HCT116 (cell line): ENCODE data around the gene CPOX. TPM values are rescaled to one million over a fixed set of nuclear protein-coding genes. Genes with fewer than 3 reads are reported as not detected.

ENCODE experiments used
- ATAC-seq: fragments of 200-7000 bp; cut with Tn5 transposase; 2 replicates; pipeline ENCODE4 v1.9.1; 2020; ENCODE audit warnings: mild to moderate bottlenecking, moderate library complexity
- BruUV-seq: library from RNA; stranded (reverse); fragments of 400-500 nt; replicated peaks from 2 replicates; lab custom pipeline; 2021; lab: Mats Ljungman, UMichigan
- CTCF ChIA-PET: fragments of 300-600 bp; sonication (Branson Sonifier 250); formaldehyde crosslinking; loops from one replicate; lab custom pipeline; 2021; ENCODE audit warnings: antibody characterized with exemption; lab: Charles Lee
- POLR2A ChIA-PET: fragments of 300-600, 350-600 bp; sonication (Branson Sonifier 250); formaldehyde crosslinking; loops from one replicate; lab custom pipeline; 2021; ENCODE audit warnings: antibody characterized with exemption; lab: Charles Lee
- RAD21 ChIA-PET, 2 experiments: fragments of 300-600 bp; sonication (Branson Sonifier 250); formaldehyde crosslinking; loops; one replicate each; lab custom pipeline; 2023; ENCODE audit warnings: low total read pairs in 2 of 2; ENCODE audit not compliant: uncharacterized antibody in 2 of 2, unreplicated experiment in 2 of 2, low non-redundant PET in 1 of 2; lab: Charles Lee
- DNase-seq: peaks from one replicate; pipeline ENCODE4 v3.0.0-alpha.2; 2010; ENCODE audit warnings: low read depth, low spot score
- H2AFZ ChIP-seq: fragments of 200-600 bp; shearing (Covaris generic), sonication (generic); 2 replicates; pipeline ENCODE4 v1.6.1; 2017; ENCODE audit warnings: low read depth, mixed run types, mixed read lengths, antibody characterized with exemption, low read length; ENCODE audit not compliant: poor library complexity, severe bottlenecking
- H3K27ac ChIP-seq: 2 replicates; pipeline ENCODE4 v1.5.1; 2012; ENCODE audit warnings: low read depth, low read length
- H3K27me3 ChIP-seq: fragments of 200-600 bp; sonication (generic); 2 replicates; pipeline ENCODE4 v1.6.1; 2016; ENCODE audit warnings: mixed run types, low read length, mixed read lengths; ENCODE audit not compliant: insufficient read depth
- H3K36me3 ChIP-seq, 2 experiments: fragments of 200-500 bp in 1 of 2; fragments of 200-600 bp in 1 of 2; sonication (Bioruptor generic) in 1 of 2; sonication (generic) in 1 of 2; 2 replicates each; pipeline versions ENCODE4 v1.5.1 to v1.6.1; 2014 to 2016; ENCODE audit warnings: low read length in 2 of 2, inconsistent platforms in 1 of 2, mixed read lengths in 1 of 2, mixed run types in 1 of 2; ENCODE audit not compliant: insufficient read depth in 2 of 2, control insufficient read depth in 1 of 2
- H3K4me1 ChIP-seq, 2 experiments: fragments of 200-600 bp in 1 of 2; sonication (generic) in 1 of 2; 2 replicates each; pipeline versions ENCODE4 v1.5.1 to v1.6.1; 2012 to 2017; ENCODE audit warnings: low read length in 2 of 2, inconsistent platforms in 1 of 2, mild to moderate bottlenecking in 1 of 2, mixed read lengths in 1 of 2, mixed run types in 1 of 2, moderate library complexity in 1 of 2; ENCODE audit not compliant: insufficient read depth in 2 of 2, control insufficient read depth in 1 of 2
- H3K4me2 ChIP-seq: fragments of 200-600 bp; sonication (generic); 2 replicates; pipeline ENCODE4 v1.6.1; 2017; ENCODE audit warnings: mixed run types, low read length, mixed read lengths
- H3K4me3 ChIP-seq, 2 experiments: fragments of 200-600 bp in 1 of 2; sonication (generic) in 1 of 2; replicated peaks in 1 of 2; 2 replicates each; pipeline ENCODE4 v1.5.1; 2011 to 2016; ENCODE audit warnings: low read length in 2 of 2, control low read depth in 1 of 2, low read depth in 1 of 2, mild to moderate bottlenecking in 1 of 2, mixed read lengths in 1 of 2, mixed run types in 1 of 2
- H3K79me2 ChIP-seq: fragments of 200-600 bp; sonication (generic); 2 replicates; pipeline ENCODE4 v1.6.1; 2017; ENCODE audit warnings: mild to moderate bottlenecking, mixed run types, low read length, moderate library complexity, mixed read lengths; ENCODE audit not compliant: insufficient read depth
- H3K9ac ChIP-seq: fragments of 200-600 bp; sonication (generic); 2 replicates; pipeline ENCODE4 v1.6.1; 2016; ENCODE audit warnings: low read length, mixed read lengths
- H3K9me2 ChIP-seq: fragments of 200-600 bp; sonication (generic), shearing (Covaris generic); 2 replicates; pipeline ENCODE4 v1.6.1; 2017; ENCODE audit warnings: mixed run types, mild to moderate bottlenecking, moderate library complexity; ENCODE audit not compliant: insufficient read depth
- H3K9me3 ChIP-seq, 2 experiments: fragments of 200-500 bp in 1 of 2; fragments of 200-600 bp in 1 of 2; sonication (Bioruptor generic) in 1 of 2; sonication (generic) in 1 of 2; 2 replicates each; pipeline ENCODE4 v1.6.1; 2014 to 2017; ENCODE audit warnings: low read length in 2 of 2, mixed read lengths in 2 of 2, inconsistent platforms in 1 of 2, low read depth in 1 of 2, mild to moderate bottlenecking in 1 of 2, mixed run types in 1 of 2, moderate library complexity in 1 of 2; ENCODE audit not compliant: control insufficient read depth in 1 of 2, insufficient read depth in 1 of 2
- H4K20me1 ChIP-seq: fragments of 200-600 bp; sonication (generic), shearing (Covaris generic); 2 replicates; pipeline ENCODE4 v1.6.1; 2017; ENCODE audit warnings: mixed run types, mild to moderate bottlenecking, moderate library complexity; ENCODE audit not compliant: insufficient read depth
- ATF3 ChIP-seq: IDR thresholded peaks from 2 replicates; pipeline ENCODE4 v1.6.1; 2012
- CBX3 ChIP-seq: IDR thresholded peaks from 2 replicates; pipeline ENCODE4 v1.6.1; 2012; ENCODE audit warnings: low read depth
- CEBPB ChIP-seq: IDR thresholded peaks from 2 replicates; pipeline ENCODE4 v1.6.1; 2012; ENCODE audit warnings: low read depth
- CTCF ChIP-seq, 3 experiments: fragments of 200-600 bp in 1 of 3; sonication (generic) in 1 of 3; IDR thresholded peaks in 2 of 3; conservative IDR thresholded peaks in 1 of 3; 2 replicates each; pipeline ENCODE4 v1.5.1; 2012 to 2017; ENCODE audit warnings: low read depth in 2 of 3, low read length in 2 of 3, antibody characterized with exemption in 1 of 3, borderline replicate concordance in 1 of 3, control low read depth in 1 of 3, mild to moderate bottlenecking in 1 of 3, mixed read lengths in 1 of 3, mixed run types in 1 of 3, moderate library complexity in 1 of 3; ENCODE audit not compliant: insufficient read depth in 1 of 3
- ELF1 ChIP-seq: IDR thresholded peaks from 2 replicates; pipeline ENCODE4 v1.6.1; 2012; ENCODE audit warnings: low read depth, borderline replicate concordance
- EZH2 ChIP-seq: fragments of 200-600 bp; sonication (generic); IDR thresholded peaks from 2 replicates; pipeline ENCODE4 v1.6.1; 2017; ENCODE audit warnings: antibody characterized with exemption, mixed run types
- EZH2phosphoT487 ChIP-seq: fragments of 200-600 bp; IDR thresholded peaks from 2 replicates; pipeline ENCODE4 v1.6.1; 2018; ENCODE audit warnings: antibody characterized with exemption, borderline replicate concordance
- FOSL1 ChIP-seq: IDR thresholded peaks from 2 replicates; pipeline ENCODE4 v1.6.1; 2012; ENCODE audit warnings: low read depth
- JUND ChIP-seq: IDR thresholded peaks from 2 replicates; pipeline ENCODE4 v1.6.1; 2012
- POLR2AphosphoS5 ChIP-seq: IDR thresholded peaks from 2 replicates; pipeline ENCODE4 v1.6.1; 2011; ENCODE audit warnings: mild to moderate bottlenecking, low read depth, low read length, moderate library complexity
- RAD21 ChIP-seq: IDR thresholded peaks from 2 replicates; pipeline ENCODE4 v1.6.1; 2012; ENCODE audit warnings: low read depth, mild to moderate bottlenecking
- REST ChIP-seq: IDR thresholded peaks from 2 replicates; pipeline ENCODE4 v1.6.1; 2012; ENCODE audit warnings: low read depth
- SIN3A ChIP-seq: IDR thresholded peaks from 2 replicates; pipeline ENCODE4 v1.6.1; 2012; ENCODE audit warnings: low read depth
- SRF ChIP-seq: IDR thresholded peaks from 2 replicates; pipeline ENCODE4 v1.6.1; 2012; ENCODE audit warnings: low read depth
- YY1 ChIP-seq: IDR thresholded peaks from 2 replicates; pipeline ENCODE4 v1.6.1; 2011; ENCODE audit warnings: low read length, low read depth, moderate library complexity, mild to moderate bottlenecking; ENCODE audit not compliant: insufficient replicate concordance; ENCODE audit errors: extremely low read depth
- ZFX ChIP-seq: fragments of 450-650 bp; IDR thresholded peaks from 2 replicates; pipeline ENCODE4 v1.6.1; 2017
- ZNF274 ChIP-seq: fragments of 200-500 bp; sonication (Bioruptor generic); IDR thresholded peaks from 2 replicates; pipeline ENCODE4 v1.6.1; 2014; ENCODE audit warnings: mild to moderate bottlenecking, low read depth, low read length, inconsistent platforms
- intact Hi-C: fragments of 100-400 bp; cut with micrococcal nuclease; formaldehyde crosslinking; loops from 2 replicates; pipeline ENCODE4 v1.10.0; 2022
- total RNA-seq: library from RNA; stranded (reverse); gene quantifications from one replicate; pipeline ENCODE4 v1.2.1, GENCODE V29; 2021; ENCODE audit not compliant: unreplicated experiment
- TF ChIP-seq, protein P1 (sequence below): IDR thresholded peaks from 2 replicates; pipeline ENCODE4 v1.6.1; 2011; ENCODE audit warnings: mild to moderate bottlenecking, low read length, moderate library complexity; ENCODE audit not compliant: insufficient replicate concordance; ENCODE audit errors: extremely low read depth

The CPOX gene
- total RNA-seq, 1 experiment from 2014 or later = 353 TPM

- intact Hi-C loops = no loop called here
Observed at GRCh38 chr3:98598492-98598891, 5.1 kb upstream of the CPOX start.

More at GRCh38 chr3:98598492-98598891, 5.1 kb upstream of the CPOX start:
- Histone ChIP-seq H3K9ac (no peak overlapping the region), H3K4me3 (no peak overlapping the region), H3K27me3 (no peaks in the 10 kb centered on the region), H3K27ac (no peak overlapping the region), H3K9me3 (no peaks in the 10 kb centered on the region), H3K4me2 (no peak overlapping the region), H2AFZ (no peak overlapping the region), H3K9me2 (no peaks in the 10 kb centered on the region), H4K20me1 (no peaks in the 10 kb centered on the region), H3K36me3 (no peaks in the 10 kb centered on the region), H3K4me1 (peaks cover 16 to 19% of the 10 kb centered on the region in 2 experiments; a peak in 3 of 4 replicates), H3K79me2 (peaks cover 1% of the 10 kb centered on the region; the same call in 1 of the 2 replicates)
- TF ChIP-seq EZH2phosphoT487 (no peak), JUND (no peak), SIN3A (no peak), ZFX (no peak), ATF3 (no peak), CEBPB (no peak), YY1 (no peak), FOSL1 (no peak), ZNF274 (no peak), ELF1 (no peak), SRF (no peak), CTCF (IDR thresholded peaks at IDR 0.05 in 2 of 3, conservative IDR thresholded peaks at IDR 0.05 in 1 of 3; ENCODE audit: borderline replicate concordance in 1 of 3, insufficient read depth in 1 of 3, low read depth in 2 of 3, low read length in 2 of 3) (no peak), CBX3 (no peak), POLR2AphosphoS5 (no peak), RAD21 (no peak), REST (no peak), EZH2 (no peak)
- TF ChIP-seq, protein P1, sequence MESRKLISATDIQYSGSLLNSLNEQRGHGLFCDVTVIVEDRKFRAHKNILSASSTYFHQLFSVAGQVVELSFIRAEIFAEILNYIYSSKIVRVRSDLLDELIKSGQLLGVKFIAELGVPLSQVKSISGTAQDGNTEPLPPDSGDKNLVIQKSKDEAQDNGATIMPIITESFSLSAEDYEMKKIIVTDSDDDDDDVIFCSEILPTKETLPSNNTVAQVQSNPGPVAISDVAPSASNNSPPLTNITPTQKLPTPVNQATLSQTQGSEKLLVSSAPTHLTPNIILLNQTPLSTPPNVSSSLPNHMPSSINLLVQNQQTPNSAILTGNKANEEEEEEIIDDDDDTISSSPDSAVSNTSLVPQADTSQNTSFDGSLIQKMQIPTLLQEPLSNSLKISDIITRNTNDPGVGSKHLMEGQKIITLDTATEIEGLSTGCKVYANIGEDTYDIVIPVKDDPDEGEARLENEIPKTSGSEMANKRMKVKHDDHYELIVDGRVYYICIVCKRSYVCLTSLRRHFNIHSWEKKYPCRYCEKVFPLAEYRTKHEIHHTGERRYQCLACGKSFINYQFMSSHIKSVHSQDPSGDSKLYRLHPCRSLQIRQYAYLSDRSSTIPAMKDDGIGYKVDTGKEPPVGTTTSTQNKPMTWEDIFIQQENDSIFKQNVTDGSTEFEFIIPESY = no peak
- ChIA-PET CTCF (interaction anchor here (0.9 to 5.5 kb wide), 5 partner anchors 11 to 396 kb away, joined by 3 to 48 read pairs (median 3); no protein-coding TSS in a partner anchor), POLR2A (no interaction called here), RAD21 (interaction anchor here in 1 of 2 experiments (0.8 kb wide), 1 partner anchor 59 kb away, joined by 3 read pairs; no protein-coding TSS in a partner anchor)
- ATAC-seq = no peak
- no peak for DNase-seq
- BruUV-seq = no TSS peak
